C4-2B (cell line): ENCODE measurements around the gene FAM83E.

Source experiments
- H3K27ac ChIP-seq: fragments of 450-650 bp; 2 replicates; pipeline ENCODE4 v1.5.1; 2017
- ZFX ChIP-seq: fragments of 450-650 bp; IDR thresholded peaks from 2 replicates; pipeline ENCODE4 v1.6.1; 2017
- TF ChIP-seq, protein P1 (sequence below): fragments of 450-650 bp; conservative IDR thresholded peaks from 2 replicates; pipeline ENCODE4 v1.5.1; 2017; ENCODE audit warnings: mild to moderate bottlenecking

Gene FAM83E

DNA sequence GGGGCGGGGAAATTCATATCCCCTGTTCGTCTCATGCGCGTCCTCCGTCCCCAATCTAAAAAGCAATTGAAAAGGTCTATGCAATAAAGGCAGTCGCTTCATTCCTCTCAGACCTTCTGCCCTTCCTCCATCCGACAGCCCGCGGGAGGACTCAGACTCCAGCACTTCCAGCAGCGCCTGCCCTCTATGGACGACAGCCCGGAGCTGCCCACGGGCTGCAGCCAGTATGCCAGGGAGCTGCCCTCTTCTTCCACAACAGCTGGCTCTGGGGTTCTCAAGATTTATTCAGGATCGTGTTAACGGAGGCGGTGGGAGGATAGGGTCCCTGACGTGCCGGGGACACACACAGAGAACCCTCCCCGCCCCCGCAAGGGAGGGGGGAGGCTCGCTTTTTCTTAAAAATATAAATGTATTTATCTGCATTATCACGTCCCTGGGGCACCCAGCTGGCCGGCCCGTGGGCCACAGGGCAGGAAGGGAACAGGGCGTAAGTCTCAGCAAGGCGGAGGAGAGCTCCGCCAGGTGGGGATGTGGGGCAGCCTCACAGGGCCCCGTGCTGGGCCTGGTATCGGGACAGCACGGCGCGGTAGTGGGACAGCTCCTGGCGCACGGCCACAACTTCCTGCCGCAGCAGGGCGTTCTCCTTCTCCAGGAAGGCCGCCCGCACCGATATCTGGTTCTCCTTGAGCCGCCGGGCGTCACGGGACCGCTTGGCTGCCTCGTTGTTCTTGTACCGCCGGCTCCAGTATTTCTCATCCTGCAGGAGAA is 15.6 kb upstream of the FAM83E start:
- peak overlapping the region; percentile 93 for H3K27ac ChIP-seq
- no peak for TF ChIP-seq ZFX
- TF ChIP-seq, protein P1, sequence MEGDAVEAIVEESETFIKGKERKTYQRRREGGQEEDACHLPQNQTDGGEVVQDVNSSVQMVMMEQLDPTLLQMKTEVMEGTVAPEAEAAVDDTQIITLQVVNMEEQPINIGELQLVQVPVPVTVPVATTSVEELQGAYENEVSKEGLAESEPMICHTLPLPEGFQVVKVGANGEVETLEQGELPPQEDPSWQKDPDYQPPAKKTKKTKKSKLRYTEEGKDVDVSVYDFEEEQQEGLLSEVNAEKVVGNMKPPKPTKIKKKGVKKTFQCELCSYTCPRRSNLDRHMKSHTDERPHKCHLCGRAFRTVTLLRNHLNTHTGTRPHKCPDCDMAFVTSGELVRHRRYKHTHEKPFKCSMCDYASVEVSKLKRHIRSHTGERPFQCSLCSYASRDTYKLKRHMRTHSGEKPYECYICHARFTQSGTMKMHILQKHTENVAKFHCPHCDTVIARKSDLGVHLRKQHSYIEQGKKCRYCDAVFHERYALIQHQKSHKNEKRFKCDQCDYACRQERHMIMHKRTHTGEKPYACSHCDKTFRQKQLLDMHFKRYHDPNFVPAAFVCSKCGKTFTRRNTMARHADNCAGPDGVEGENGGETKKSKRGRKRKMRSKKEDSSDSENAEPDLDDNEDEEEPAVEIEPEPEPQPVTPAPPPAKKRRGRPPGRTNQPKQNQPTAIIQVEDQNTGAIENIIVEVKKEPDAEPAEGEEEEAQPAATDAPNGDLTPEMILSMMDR, result peak; percentile 45; the same call in 1 of the 2 replicates

DNA sequence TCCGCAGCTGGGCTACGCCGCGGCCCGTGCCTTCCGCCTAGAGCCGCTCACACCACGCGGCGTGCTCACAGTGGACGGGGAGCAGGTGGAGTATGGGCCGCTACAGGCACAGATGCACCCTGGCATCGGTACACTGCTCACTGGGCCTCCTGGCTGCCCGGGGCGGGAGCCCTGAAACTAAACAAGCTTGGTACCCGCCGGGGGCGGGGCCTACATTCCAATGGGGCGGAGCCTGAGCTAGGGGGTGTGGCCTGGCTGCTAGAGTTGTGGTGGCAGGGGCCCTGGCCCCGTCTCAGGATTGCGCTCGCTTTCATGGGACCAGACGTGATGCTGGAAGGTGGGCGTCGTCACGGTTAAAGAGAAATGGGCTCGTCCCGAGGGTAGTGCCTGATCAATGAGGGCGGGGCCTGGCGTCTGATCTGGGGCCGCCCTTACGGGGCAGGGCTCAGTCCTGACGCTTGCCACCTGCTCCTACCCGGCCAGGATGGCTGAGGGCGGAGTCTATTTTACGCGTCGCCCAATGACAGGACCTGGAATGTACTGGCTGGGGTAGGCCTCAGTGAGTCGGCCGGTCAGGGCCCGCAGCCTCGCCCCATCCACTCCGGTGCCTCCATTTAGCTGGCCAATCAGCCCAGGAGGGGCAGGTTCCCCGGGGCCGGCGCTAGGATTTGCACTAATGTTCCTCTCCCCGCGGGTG is 14.9 kb upstream of the FAM83E start:
- H3K27ac ChIP-seq, result peak overlapping the region; percentile 93
- no peak for TF ChIP-seq ZFX
- TF ChIP-seq, protein P1, result no peak

DNA sequence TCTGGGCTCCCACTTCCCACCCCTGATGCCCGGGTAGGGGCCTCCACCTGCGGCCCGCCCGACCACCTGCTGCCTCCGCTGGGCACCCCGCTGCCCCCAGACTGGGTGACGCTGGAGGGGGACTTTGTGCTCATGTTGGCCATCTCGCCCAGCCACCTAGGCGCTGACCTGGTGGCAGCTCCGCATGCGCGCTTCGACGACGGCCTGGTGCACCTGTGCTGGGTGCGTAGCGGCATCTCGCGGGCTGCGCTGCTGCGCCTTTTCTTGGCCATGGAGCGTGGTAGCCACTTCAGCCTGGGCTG is 14.4 kb upstream of the FAM83E start:
- peak overlapping the region; percentile 93; the same call in 1 of the 2 replicates for H3K27ac ChIP-seq
- TF ChIP-seq, protein P1, result no peak
- no peak for TF ChIP-seq ZFX

DNA sequence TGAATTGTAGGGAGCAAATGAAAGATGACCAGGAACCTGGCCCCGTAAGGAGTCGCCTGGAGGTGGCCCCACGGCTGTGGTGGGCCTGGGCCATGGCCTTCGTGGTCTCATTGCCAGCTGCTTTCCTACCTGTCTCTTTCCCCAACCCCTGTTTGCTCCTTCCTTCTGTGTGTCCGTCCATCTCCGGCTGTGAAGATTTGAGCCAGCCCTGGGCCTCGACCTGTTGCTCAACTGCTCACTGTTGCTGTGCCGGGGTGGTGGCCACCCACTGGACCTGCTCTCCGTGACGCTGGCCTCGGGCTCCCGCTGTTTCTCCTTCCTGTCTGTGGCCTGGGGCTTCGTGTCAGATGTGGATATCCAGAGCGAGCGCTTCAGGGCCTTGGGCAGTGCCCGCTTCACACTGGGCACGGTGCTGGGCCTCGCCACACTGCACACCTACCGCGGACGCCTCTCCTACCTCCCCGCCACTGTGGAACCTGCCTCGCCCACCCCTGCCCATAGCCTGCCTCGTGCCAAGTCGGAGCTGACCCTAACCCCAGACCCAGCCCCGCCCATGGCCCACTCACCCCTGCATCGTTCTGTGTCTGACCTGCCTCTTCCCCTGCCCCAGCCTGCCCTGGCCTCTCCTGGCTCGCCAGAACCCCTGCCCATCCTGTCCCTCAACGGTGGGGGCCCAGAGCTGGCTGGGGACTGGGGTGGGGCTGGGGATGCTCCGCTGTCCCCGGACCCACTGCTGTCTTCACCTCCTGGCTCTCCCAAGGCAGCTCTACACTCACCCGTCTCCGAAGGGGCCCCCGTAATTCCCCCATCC is 13.8 kb upstream of the FAM83E start:
- no peak for TF ChIP-seq ZFX
- TF ChIP-seq, protein P1, result no peak
- no peak overlapping the region for H3K27ac ChIP-seq

DNA sequence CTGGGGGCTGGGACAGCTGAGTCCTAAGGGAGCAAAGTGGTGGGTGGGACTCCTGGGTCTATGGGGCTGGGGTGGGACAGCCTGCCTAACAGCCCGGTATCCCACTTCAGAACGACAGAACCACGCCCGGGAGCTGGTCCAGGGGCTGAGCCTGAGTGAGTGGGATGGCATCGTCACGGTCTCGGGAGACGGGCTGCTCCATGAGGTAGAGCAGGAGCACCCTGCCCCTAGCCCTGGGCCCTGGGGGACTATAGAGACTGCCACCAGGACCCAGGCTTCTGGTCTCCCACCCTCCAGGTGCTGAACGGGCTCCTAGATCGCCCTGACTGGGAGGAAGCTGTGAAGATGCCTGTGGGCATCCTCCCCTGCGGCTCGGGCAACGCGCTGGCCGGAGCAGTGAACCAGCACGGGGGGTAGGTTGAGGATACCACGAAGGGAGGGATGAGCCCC is 13.0 kb upstream of the FAM83E start:
- no peak for TF ChIP-seq ZFX
- TF ChIP-seq, protein P1, result no peak
- H3K27ac ChIP-seq, result no peak overlapping the region

DNA sequence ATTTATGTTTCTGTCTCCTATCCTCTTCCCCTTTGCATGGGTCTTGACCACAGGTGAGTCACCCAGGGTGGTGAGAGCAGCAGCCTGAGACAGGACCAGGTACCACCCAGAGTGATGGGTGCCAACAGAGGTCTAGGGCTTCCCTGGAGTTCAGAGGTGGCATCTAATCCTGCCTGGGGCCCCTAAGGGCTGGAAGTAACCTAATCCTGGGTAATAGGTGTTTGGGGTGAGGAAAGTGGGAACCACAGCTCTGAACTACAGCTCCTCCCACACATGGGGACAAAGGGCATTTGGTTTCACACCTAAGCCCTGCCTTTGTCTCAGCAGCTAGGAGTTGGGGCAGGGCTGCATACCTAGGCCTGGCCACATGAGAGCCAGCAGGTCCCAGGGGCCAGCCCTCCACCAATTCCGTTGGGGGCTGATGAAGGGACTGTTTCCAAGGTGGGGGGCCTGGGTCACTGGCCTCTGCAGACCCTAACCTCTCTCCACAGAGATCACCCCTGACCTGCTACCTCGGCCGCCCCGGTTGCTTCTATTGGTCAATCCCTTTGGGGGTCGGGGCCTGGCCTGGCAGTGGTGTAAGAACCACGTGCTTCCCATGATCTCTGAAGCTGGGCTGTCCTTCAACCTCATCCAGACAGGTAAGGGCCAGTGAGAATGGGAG is 12.5 kb upstream of the FAM83E start:
- TF ChIP-seq, protein P1, result no peak
- no peak for TF ChIP-seq ZFX
- no peak overlapping the region for H3K27ac ChIP-seq
